Esophagus muscularis mucosa (tissue), 3 donors: Measurements from ENCODE around the gene CD38.
A peak's percentile ranks its signal among the peaks of the same experiment; 100 is the strongest.

Experiments
- POLR2A ChIP-seq: fragments of 450-650 bp; IDR thresholded peaks from one replicate; pipeline ENCODE4 v1.6.1; 2017; ENCODE audit warnings: antibody characterized with exemption, moderate library complexity, mild to moderate bottlenecking, low read depth
- TF ChIP-seq, protein P1 (sequence below), 3 experiments: fragments of 200-600 bp in 2 of 3; fragments of 450-650 bp in 1 of 3; sonication (generic) in 2 of 3; IDR thresholded peaks; one replicate each; pipeline ENCODE4 v1.5.1; 2017 to 2019; ENCODE audit warnings: antibody characterized with exemption in 3 of 3, mild to moderate bottlenecking in 2 of 3, moderate library complexity in 1 of 3

DNA sequence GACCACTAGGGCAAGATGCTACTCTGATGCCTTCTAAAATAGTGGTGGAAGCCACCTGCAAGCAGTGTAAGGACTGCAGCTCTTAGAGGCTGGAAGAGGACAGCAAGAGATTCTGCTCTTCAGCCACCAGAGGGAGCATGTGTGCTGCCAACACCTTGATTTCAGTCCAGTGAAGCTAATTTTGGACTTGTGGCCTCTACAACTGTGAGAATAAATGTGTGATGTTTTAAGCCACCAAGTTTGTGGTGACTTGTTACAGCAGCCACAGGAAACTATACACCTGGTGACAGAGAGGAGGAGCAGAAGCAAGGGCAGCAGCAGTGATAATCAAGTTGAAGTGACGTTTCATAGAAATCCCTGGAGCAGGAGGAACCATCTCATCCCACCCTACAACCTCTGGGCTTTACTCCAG, 104.6 kb downstream of the CD38 start:
- TF ChIP-seq, protein P1, sequence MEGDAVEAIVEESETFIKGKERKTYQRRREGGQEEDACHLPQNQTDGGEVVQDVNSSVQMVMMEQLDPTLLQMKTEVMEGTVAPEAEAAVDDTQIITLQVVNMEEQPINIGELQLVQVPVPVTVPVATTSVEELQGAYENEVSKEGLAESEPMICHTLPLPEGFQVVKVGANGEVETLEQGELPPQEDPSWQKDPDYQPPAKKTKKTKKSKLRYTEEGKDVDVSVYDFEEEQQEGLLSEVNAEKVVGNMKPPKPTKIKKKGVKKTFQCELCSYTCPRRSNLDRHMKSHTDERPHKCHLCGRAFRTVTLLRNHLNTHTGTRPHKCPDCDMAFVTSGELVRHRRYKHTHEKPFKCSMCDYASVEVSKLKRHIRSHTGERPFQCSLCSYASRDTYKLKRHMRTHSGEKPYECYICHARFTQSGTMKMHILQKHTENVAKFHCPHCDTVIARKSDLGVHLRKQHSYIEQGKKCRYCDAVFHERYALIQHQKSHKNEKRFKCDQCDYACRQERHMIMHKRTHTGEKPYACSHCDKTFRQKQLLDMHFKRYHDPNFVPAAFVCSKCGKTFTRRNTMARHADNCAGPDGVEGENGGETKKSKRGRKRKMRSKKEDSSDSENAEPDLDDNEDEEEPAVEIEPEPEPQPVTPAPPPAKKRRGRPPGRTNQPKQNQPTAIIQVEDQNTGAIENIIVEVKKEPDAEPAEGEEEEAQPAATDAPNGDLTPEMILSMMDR (IDR thresholded peaks at IDR 0.05): peak; percentile 85 to 95 (median 86)
- no peak for TF ChIP-seq POLR2A
